ENCODE data around the gene PTP4A2. TPM values are rescaled to one million over a fixed set of nuclear protein-coding genes. Genes with fewer than 3 reads are reported as not detected.

Gene PTP4A2
- polyA plus RNA-seq, 3 donors: 169 to 202 (median 195) TPM

- no peak for DNase-seq
Measured at GRCh38 chr1:31870086-31870736, 68.0 kb downstream of the PTP4A2 start.

GRCh38 chr1:31869449-31869848, 68.7 kb downstream of the PTP4A2 start:
- DNase-seq: no peak

GRCh38 chr1:31868862-31869261, 69.3 kb downstream of the PTP4A2 start:
- DNase-seq: no peak

- DNase-seq: no peak
Measured at GRCh38 chr1:31867546-31867945, 70.6 kb downstream of the PTP4A2 start.

GRCh38 chr1:31866450-31867032, 71.6 kb downstream of the PTP4A2 start:
- DNase-seq: no peak

GRCh38 chr1:31865728-31866449, 72.3 kb downstream of the PTP4A2 start:
- DNase-seq: no peak

- no peak for DNase-seq
Measured at GRCh38 chr1:31862071-31862470, 76.1 kb downstream of the PTP4A2 start.

GRCh38 chr1:31861346-31861745, 76.8 kb downstream of the PTP4A2 start:
- DNase-seq: no peak

GRCh38 chr1:31860581-31860980, 77.6 kb downstream of the PTP4A2 start:
- no peak for DNase-seq

- DNase-seq: no peak
Measured at GRCh38 chr1:31859719-31860118, 78.4 kb downstream of the PTP4A2 start.

GRCh38 chr1:31859044-31859443, 79.1 kb downstream of the PTP4A2 start:
- no peak for DNase-seq

GRCh38 chr1:31857863-31858262, 80.3 kb downstream of the PTP4A2 start:
- no peak for DNase-seq

Other genes starting within 250 kb of the PTP4A2 start
- 10 to 100 TPM; 50.2 to 59.0 (median 56.5) TPM for gene COL16A1, start 234.4 kb downstream of the PTP4A2 start, polyA plus RNA-seq (ENCODE audit: insufficient read length in 3 of 3)
- gene ADGRB2, start 174.0 kb downstream of the PTP4A2 start, polyA plus RNA-seq (ENCODE audit: insufficient read length in 3 of 3): 10 to 100 TPM; 13.5 to 18.2 (median 17.8) TPM
- gene SPOCD1, start 122.3 kb downstream of the PTP4A2 start, polyA plus RNA-seq (ENCODE audit: insufficient read length in 3 of 3): under 1 TPM; 0.14 to 0.84 (median 0.44) TPM
- gene KHDRBS1, start 75.5 kb upstream of the PTP4A2 start, polyA plus RNA-seq (ENCODE audit: insufficient read length in 3 of 3): 100 to 1,000 TPM; 218 to 249 (median 237) TPM
- gene TMEM39B, start 134.6 kb upstream of the PTP4A2 start, polyA plus RNA-seq (ENCODE audit: insufficient read length in 3 of 3): 10 to 100 TPM; 20.4 to 24.0 (median 22.5) TPM
- 10 to 100 TPM; 26.4 to 38.7 (median 38.0) TPM for gene KPNA6, start 169.7 kb upstream of the PTP4A2 start, polyA plus RNA-seq (ENCODE audit: insufficient read length in 3 of 3)
- 10 to 100 TPM; 48.9 to 51.0 (median 49.2) TPM for gene TXLNA, start 241.3 kb upstream of the PTP4A2 start, polyA plus RNA-seq (ENCODE audit: insufficient read length in 3 of 3)

All from renal pelvis (tissue), 4 donors.